GM19395 (cell line): Measurements from ENCODE around the gene LGALSL.

ENCODE experiments used
- ATAC-seq: cut with Tn5 transposase; IDR thresholded peaks from one replicate; pipeline ENCODE4 v1.9.1; 2021; ENCODE audit warnings: mild to moderate bottlenecking, moderate library complexity; ENCODE audit not compliant: unreplicated experiment

Gene LGALSL

GRCh38 chr2:64453770-64454385 is at the start of gene LGALSL:
LGALSL (plus strand) TSS chr2:64454162; CDS start chr2:64454546, 384 bp downstream.
- ATAC-seq = peak; percentile 64

GRCh38 chr2:64404743-64405142 is 49.2 kb upstream of the LGALSL start:
- ATAC-seq = no peak

- no peak for ATAC-seq
These were observed 48.2 kb upstream of the LGALSL start for GRCh38 chr2:64405581-64406406.

GRCh38 chr2:64406407-64406774 is 47.6 kb upstream of the LGALSL start:
- no peak for ATAC-seq

- no peak for ATAC-seq
These were observed 45.9 kb upstream of the LGALSL start for GRCh38 chr2:64408031-64408430.

- ATAC-seq = no peak
These were observed 43.3 kb upstream of the LGALSL start for GRCh38 chr2:64410671-64411070.

- ATAC-seq = no peak
These were observed 41.3 kb upstream of the LGALSL start for GRCh38 chr2:64412671-64413070.

GRCh38 chr2:64414736-64415435 is 39.1 kb upstream of the LGALSL start:
- ATAC-seq = no peak

- ATAC-seq = no peak
These were observed 36.3 kb upstream of the LGALSL start for GRCh38 chr2:64417624-64418023.

GRCh38 chr2:64419596-64420165 is 34.3 kb upstream of the LGALSL start:
- no peak for ATAC-seq

GRCh38 chr2:64420677-64421076 is 33.3 kb upstream of the LGALSL start:
- ATAC-seq = no peak

GRCh38 chr2:64421201-64421600 is 32.8 kb upstream of the LGALSL start:
- ATAC-seq = no peak

GRCh38 chr2:64422466-64422865 is 31.5 kb upstream of the LGALSL start:
- no peak for ATAC-seq

GRCh38 chr2:64423303-64423702 is 30.7 kb upstream of the LGALSL start:
- ATAC-seq = no peak

- ATAC-seq = no peak
These were observed 29.5 kb upstream of the LGALSL start for GRCh38 chr2:64424416-64424987.

GRCh38 chr2:64426183-64426952 is 27.6 kb upstream of the LGALSL start:
- ATAC-seq = no peak

GRCh38 chr2:64434039-64434657 is 19.8 kb upstream of the LGALSL start:
- ATAC-seq = no peak

GRCh38 chr2:64437883-64438282 is 16.1 kb upstream of the LGALSL start:
- no peak for ATAC-seq

GRCh38 chr2:64439194-64439593 is 14.8 kb upstream of the LGALSL start:
- no peak for ATAC-seq

- ATAC-seq = no peak
These were observed 13.1 kb upstream of the LGALSL start for GRCh38 chr2:64440843-64441242.
